OCI-LY1 (cell line): ENCODE data around the gene TMEM240.

Source experiments
- H2AFZ ChIP-seq: fragments of 200-600 bp; sonication (generic), shearing (Covaris generic); 2 replicates; pipeline ENCODE4 v1.6.0; 2014; ENCODE audit warnings: antibody characterized with exemption, mild to moderate bottlenecking, low read length
- H3F3A ChIP-seq: fragments of 200-600 bp; sonication (generic), shearing (Covaris generic); 2 replicates; pipeline ENCODE4 v1.6.0; 2014; ENCODE audit warnings: mild to moderate bottlenecking, antibody characterized with exemption, low read length, moderate library complexity; ENCODE audit not compliant: insufficient read depth
- H3K27ac ChIP-seq: fragments of 200-600 bp; sonication (generic); 2 replicates; pipeline ENCODE4 v1.5.1; 2014; ENCODE audit warnings: low read length, mixed run types, mild to moderate bottlenecking, low read depth; ENCODE audit not compliant: poor library complexity, severe bottlenecking
- H3K27me3 ChIP-seq: fragments of 200-600 bp; sonication (generic); 2 replicates; pipeline ENCODE4 v1.6.0; 2014; ENCODE audit warnings: antibody characterized with exemption, mild to moderate bottlenecking, low read length, moderate library complexity; ENCODE audit not compliant: insufficient read depth
- H3K36me3 ChIP-seq: fragments of 200-600 bp; sonication (generic); 2 replicates; pipeline ENCODE4 v1.6.1; 2014; ENCODE audit warnings: mild to moderate bottlenecking, antibody characterized with exemption, low read length, moderate library complexity, mixed read lengths; ENCODE audit not compliant: insufficient read depth
- H3K4me1 ChIP-seq: fragments of 200-600 bp; sonication (generic); 2 replicates; pipeline ENCODE4 v1.5.1; 2014; ENCODE audit warnings: mild to moderate bottlenecking, low read length, moderate library complexity; ENCODE audit not compliant: insufficient read depth, severe bottlenecking
- H3K4me2 ChIP-seq: fragments of 200-600 bp; sonication (generic), shearing (Covaris generic); 2 replicates; pipeline ENCODE4 v1.6.1; 2014; ENCODE audit warnings: low read length
- H3K4me3 ChIP-seq: fragments of 200-600 bp; sonication (generic); 2 replicates; pipeline ENCODE4 v1.5.1; 2014; ENCODE audit warnings: low read length, low read depth, mild to moderate bottlenecking, mixed read lengths; ENCODE audit not compliant: poor library complexity, severe bottlenecking
- H3K79me2 ChIP-seq: fragments of 200-600 bp; shearing (Covaris generic); 2 replicates; pipeline ENCODE4 v1.6.1; 2016; ENCODE audit warnings: mixed run types, low read length, mixed read lengths; ENCODE audit not compliant: insufficient read depth
- H3K9ac ChIP-seq: fragments of 200-600 bp; sonication (generic), shearing (Covaris generic); 2 replicates; pipeline ENCODE4 v1.6.1; 2014; ENCODE audit warnings: mild to moderate bottlenecking, low read length, mixed read lengths
- H3K9me2 ChIP-seq: fragments of 200-600 bp; sonication (generic), shearing (Covaris generic); 2 replicates; pipeline ENCODE4 v1.6.1; 2014; ENCODE audit warnings: low read depth, mild to moderate bottlenecking, low read length, mixed read lengths
- H3K9me3 ChIP-seq: fragments of 200-600 bp; shearing (Covaris generic); 2 replicates; pipeline ENCODE4 v1.6.1; 2014; ENCODE audit warnings: low read length, mixed read lengths
- H4K20me1 ChIP-seq: fragments of 200-600 bp; sonication (generic), shearing (Covaris generic); 2 replicates; pipeline ENCODE4 v1.6.0; 2016; ENCODE audit warnings: mild to moderate bottlenecking, low read length; ENCODE audit not compliant: insufficient read depth
- EZH2 ChIP-seq: fragments of 200-600 bp; sonication (generic), shearing (Covaris generic); IDR thresholded peaks from 2 replicates; pipeline ENCODE4 v1.8.0; 2017; ENCODE audit warnings: borderline replicate concordance, mixed run types, mild to moderate bottlenecking, antibody characterized with exemption, low read length, moderate library complexity, mixed read lengths
- TF ChIP-seq, protein P1 (sequence below): fragments of 200-600 bp; sonication (generic), shearing (Covaris generic); IDR thresholded peaks from 2 replicates; pipeline ENCODE4 v1.5.1; 2017; ENCODE audit warnings: mild to moderate bottlenecking, antibody characterized with exemption, low read length, moderate library complexity, mixed read lengths

TMEM240 gene

DNA sequence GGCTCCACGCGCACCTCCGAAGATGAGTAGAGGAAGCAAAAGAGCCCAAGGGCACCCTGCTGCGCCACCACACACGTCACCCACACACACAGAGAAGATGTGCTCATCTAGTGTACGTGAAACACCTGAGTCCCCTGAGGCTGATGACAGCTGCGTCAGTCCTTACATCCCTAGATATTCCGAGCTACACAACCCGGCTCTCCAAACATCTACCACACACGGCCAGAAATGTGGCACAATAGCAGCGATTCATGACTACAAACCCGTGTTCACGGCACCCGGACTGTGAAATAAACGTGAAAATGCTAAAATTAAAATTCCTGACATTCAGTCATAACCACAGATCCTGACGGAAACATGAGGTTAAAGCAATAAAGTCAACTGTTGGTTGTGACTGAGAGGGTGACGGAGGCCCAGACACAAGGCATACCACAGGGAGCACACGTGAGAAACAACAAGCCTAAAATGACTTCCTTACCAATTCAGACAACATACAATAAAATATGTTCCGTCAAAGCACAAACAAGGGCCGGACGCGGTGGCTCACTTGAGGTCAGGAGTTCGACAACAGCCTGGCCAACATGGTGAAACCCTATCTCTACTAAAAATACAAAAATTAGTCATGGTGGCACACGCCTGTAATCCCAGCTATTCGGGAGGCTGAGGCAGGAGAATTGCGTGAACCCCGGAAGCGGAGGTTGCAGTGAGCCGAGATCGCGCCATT lies 26.9 kb upstream of the TMEM240 start:
- Histone ChIP-seq H2AFZ (no peak overlapping the region), H3K9me3 (no peaks in the 10 kb centered on the region), H3K9me2 (no peaks in the 10 kb centered on the region), H4K20me1 (no peaks in the 10 kb centered on the region), H3K4me1 (peaks cover 7% of the 10 kb centered on the region), H3K4me3 (no peak overlapping the region), H3K27ac (no peak overlapping the region), H3K36me3 (peaks cover 73% of the 10 kb centered on the region), H3K27me3 (no peaks in the 10 kb centered on the region), H3K4me2 (no peak overlapping the region), H3K9ac (no peak overlapping the region), H3F3A (no peaks in the 10 kb centered on the region), H3K79me2 (peaks cover 69% of the 10 kb centered on the region)
- no peak for TF ChIP-seq EZH2
- TF ChIP-seq, protein P1, sequence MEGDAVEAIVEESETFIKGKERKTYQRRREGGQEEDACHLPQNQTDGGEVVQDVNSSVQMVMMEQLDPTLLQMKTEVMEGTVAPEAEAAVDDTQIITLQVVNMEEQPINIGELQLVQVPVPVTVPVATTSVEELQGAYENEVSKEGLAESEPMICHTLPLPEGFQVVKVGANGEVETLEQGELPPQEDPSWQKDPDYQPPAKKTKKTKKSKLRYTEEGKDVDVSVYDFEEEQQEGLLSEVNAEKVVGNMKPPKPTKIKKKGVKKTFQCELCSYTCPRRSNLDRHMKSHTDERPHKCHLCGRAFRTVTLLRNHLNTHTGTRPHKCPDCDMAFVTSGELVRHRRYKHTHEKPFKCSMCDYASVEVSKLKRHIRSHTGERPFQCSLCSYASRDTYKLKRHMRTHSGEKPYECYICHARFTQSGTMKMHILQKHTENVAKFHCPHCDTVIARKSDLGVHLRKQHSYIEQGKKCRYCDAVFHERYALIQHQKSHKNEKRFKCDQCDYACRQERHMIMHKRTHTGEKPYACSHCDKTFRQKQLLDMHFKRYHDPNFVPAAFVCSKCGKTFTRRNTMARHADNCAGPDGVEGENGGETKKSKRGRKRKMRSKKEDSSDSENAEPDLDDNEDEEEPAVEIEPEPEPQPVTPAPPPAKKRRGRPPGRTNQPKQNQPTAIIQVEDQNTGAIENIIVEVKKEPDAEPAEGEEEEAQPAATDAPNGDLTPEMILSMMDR = no peak

DNA sequence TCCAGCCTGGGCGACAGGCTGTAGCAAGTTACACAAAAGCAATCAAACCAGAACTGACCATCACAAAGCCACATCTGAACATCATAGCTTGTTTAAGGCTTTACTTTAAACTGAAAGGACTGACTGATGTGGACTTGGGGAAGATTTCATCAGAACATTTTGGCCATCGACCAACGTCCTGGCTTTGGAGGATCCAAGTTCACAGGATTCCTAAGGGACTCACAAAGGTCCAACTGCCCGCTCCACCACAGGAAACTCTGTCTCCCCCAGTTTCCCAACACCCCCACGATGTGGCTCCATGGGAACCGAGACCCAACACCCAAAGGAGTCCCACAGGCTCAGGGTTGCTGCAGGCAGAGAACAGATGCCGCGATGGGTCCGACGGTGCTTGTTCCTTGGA lies 24.9 kb upstream of the TMEM240 start:
- Histone ChIP-seq H3K9me3 (no peaks in the 10 kb centered on the region), H2AFZ (no peak overlapping the region), H3K27ac (no peak overlapping the region), H3K4me3 (no peak overlapping the region), H4K20me1 (no peaks in the 10 kb centered on the region), H3K27me3 (no peaks in the 10 kb centered on the region), H3K36me3 (peaks cover 73% of the 10 kb centered on the region), H3F3A (no peaks in the 10 kb centered on the region), H3K9me2 (no peaks in the 10 kb centered on the region), H3K4me2 (no peak overlapping the region), H3K4me1 (peaks cover 5% of the 10 kb centered on the region), H3K79me2 (peaks cover 49% of the 10 kb centered on the region), H3K9ac (no peak overlapping the region)
- TF ChIP-seq EZH2 = no peak

DNA sequence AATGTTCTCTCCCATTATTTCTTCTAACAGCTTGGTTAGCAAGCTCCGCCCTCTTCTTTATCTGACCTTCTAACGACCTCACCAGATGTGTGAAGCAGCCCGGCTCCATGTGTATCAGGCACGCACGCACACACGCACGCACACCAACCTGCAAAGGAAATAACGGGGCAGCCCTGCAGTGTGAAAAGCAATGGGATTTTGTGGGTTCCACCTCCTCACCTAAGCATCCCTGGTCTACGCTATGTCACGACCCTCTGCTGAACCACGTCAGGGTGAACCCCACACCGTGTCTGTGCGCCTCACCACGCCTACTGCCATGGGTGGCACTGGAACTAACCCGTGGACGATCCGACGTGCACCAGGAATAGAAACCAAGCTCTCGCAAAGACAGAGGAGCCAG lies 23.8 kb upstream of the TMEM240 start:
- Histone ChIP-seq H3K9ac (no peak overlapping the region), H3K4me3 (no peak overlapping the region), H3K4me2 (no peak overlapping the region), H3K27me3 (no peaks in the 10 kb centered on the region), H3K79me2 (peaks cover 39% of the 10 kb centered on the region), H4K20me1 (no peaks in the 10 kb centered on the region), H3K9me2 (no peaks in the 10 kb centered on the region), H3F3A (no peaks in the 10 kb centered on the region), H3K27ac (no peak overlapping the region), H3K9me3 (no peaks in the 10 kb centered on the region), H2AFZ (no peak overlapping the region), H3K36me3 (peaks cover 62% of the 10 kb centered on the region), H3K4me1 (no peaks in the 10 kb centered on the region)
- TF ChIP-seq, protein P1 = no peak
- TF ChIP-seq EZH2 = no peak

DNA sequence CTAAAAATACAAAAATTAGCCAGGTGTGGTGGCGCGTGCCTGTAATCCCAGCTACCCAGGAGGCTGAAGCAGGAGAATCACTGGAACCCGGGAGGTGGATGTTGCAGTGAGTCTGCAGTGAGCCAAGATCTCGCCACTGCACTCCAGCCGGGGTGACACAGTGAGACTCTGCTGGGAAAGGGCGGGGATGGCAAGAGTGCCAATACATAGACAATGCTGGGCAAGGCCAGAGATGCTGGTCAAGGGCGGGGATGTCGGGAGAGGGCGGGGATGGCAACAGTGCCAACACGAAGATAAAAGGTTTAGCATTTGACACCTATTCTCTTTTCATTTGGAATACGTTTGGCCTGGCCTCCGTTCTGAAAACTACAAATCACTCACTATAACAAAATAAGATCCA lies 23.3 kb upstream of the TMEM240 start:
- Histone ChIP-seq H3K79me2 (peaks cover 33% of the 10 kb centered on the region), H3K9me2 (no peaks in the 10 kb centered on the region), H4K20me1 (no peaks in the 10 kb centered on the region), H3K9me3 (no peaks in the 10 kb centered on the region), H3K27ac (no peak overlapping the region), H3K27me3 (no peaks in the 10 kb centered on the region), H3K4me1 (peaks cover under 1% of the 10 kb centered on the region), H3F3A (no peaks in the 10 kb centered on the region), H3K4me3 (no peak overlapping the region), H2AFZ (no peak overlapping the region), H3K9ac (no peak overlapping the region), H3K4me2 (no peak overlapping the region), H3K36me3 (peaks cover 58% of the 10 kb centered on the region)
- no peak for TF ChIP-seq EZH2
- TF ChIP-seq, protein P1 = no peak
